ENCODE results near the gene SLC7A6OS. TPM values are rescaled to one million over a fixed set of nuclear protein-coding genes. Genes with fewer than 3 reads are reported as not detected.

Gene SLC7A6OS
- total RNA-seq, 1 experiment from 2014 or later = 24.5 TPM

DNA sequence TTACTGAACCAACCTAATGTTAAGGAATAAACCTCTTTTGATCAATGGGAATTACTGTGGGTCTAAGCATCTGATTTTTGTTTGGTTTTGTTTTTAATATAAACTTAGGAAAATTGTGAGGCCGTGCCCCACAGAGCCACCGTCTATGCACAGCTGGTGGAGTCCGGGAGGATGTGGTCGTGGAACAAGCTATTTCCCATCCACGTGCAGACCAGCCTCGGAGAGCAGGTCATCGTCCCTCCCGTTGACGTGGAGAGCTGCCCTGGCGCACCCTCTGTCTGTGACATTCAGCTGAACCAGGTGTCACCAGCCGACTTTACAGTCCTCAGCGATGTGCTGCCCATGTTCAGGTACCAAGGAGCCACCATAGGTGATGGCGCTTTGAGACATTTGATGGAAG is 28.5 kb upstream of the SLC7A6OS start:
- Histone ChIP-seq H3K27me3 (ENCODE audit: insufficient read depth, low read length) (no peaks in the 10 kb centered on the region), H3K56ac (ENCODE audit: insufficient read length, low read depth, low read length) (no peak overlapping the region), H3K18ac (ENCODE audit: insufficient read length, low read depth, low read length) (no peak overlapping the region), H4K8ac (replicated peaks; ENCODE audit: insufficient read length, low read depth, low read length) (no peak overlapping the region), H3K4me1 (ENCODE audit: insufficient read depth, low read length) (no peaks in the 10 kb centered on the region), H2AK5ac (ENCODE audit: insufficient read length, low read length) (no peak overlapping the region), H3K23ac (ENCODE audit: insufficient read length, low read depth, low read length) (no peak overlapping the region), H2BK120ac (ENCODE audit: low read depth, low read length, poor library complexity, severe bottlenecking) (no peak overlapping the region), H3K4ac (ENCODE audit: low read depth, low read length) (no peak overlapping the region), H4K91ac (ENCODE audit: insufficient read length, low read depth, low read length) (no peak overlapping the region), H3K9ac (ENCODE audit: extremely low read depth, insufficient read length, low read length) (no peak overlapping the region), H3K14ac (ENCODE audit: insufficient read depth, low read length) (no peak overlapping the region; the same call in 1 of the 2 replicates), H3T11ph (ENCODE audit: low read length) (no peak overlapping the region), H3K27ac (ENCODE audit: insufficient read length, low read depth, low read length) (no peak overlapping the region), H3K9me3 (ENCODE audit: control insufficient read depth, low read depth, low read length) (no peaks in the 10 kb centered on the region), H2BK5ac (ENCODE audit: insufficient read length, low read length) (no peak overlapping the region), H4K5ac (ENCODE audit: insufficient read length, low read depth, low read length) (no peak overlapping the region), H3K79me1 (ENCODE audit: insufficient read depth, low read depth, low read length, poor library complexity, severe bottlenecking) (no peaks in the 10 kb centered on the region), H3K4me2 (ENCODE audit: insufficient read depth, insufficient read length, low read length) (no peak overlapping the region), H3K79me2 (ENCODE audit: insufficient read depth, low read length) (no peaks in the 10 kb centered on the region), H2BK20ac (ENCODE audit: low read depth, low read length, poor library complexity, severe bottlenecking) (no peak overlapping the region), H2AFZ (ENCODE audit: low read length) (no peak overlapping the region), H3K23me2 (ENCODE audit: insufficient read length, low read depth, low read length, poor library complexity, severe bottlenecking) (no peaks in the 10 kb centered on the region), H2BK12ac (ENCODE audit: insufficient read length, low read depth, low read length) (no peak overlapping the region), H2BK15ac (ENCODE audit: low read depth, low read length) (no peak overlapping the region), H4K20me1 (ENCODE audit: control insufficient read depth, insufficient read depth, insufficient read length) (no peaks in the 10 kb centered on the region)
- H3K27ac Mint-ChIP-seq = 0 out of 7 replicates have a peak overlapping the region, but pooled peaks of 1 of the 3 experiments have one; percentile 18
- TF ChIP-seq, protein P1, sequence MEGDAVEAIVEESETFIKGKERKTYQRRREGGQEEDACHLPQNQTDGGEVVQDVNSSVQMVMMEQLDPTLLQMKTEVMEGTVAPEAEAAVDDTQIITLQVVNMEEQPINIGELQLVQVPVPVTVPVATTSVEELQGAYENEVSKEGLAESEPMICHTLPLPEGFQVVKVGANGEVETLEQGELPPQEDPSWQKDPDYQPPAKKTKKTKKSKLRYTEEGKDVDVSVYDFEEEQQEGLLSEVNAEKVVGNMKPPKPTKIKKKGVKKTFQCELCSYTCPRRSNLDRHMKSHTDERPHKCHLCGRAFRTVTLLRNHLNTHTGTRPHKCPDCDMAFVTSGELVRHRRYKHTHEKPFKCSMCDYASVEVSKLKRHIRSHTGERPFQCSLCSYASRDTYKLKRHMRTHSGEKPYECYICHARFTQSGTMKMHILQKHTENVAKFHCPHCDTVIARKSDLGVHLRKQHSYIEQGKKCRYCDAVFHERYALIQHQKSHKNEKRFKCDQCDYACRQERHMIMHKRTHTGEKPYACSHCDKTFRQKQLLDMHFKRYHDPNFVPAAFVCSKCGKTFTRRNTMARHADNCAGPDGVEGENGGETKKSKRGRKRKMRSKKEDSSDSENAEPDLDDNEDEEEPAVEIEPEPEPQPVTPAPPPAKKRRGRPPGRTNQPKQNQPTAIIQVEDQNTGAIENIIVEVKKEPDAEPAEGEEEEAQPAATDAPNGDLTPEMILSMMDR (conservative IDR thresholded peaks at IDR 0.05) = no peak
- H3K27me3 Mint-ChIP-seq (ENCODE audit: low read depth) = no peaks in the 10 kb centered on the region
- H3K4me1 Mint-ChIP-seq = peaks cover 5 to 8% of the 10 kb centered on the region in 2 experiments
- peaks cover 30 to 71% (median 61%) of the 10 kb centered on the region in 3 experiments; a peak in 6 of 7 replicates for H3K36me3 Mint-ChIP-seq (ENCODE audit: insufficient read depth in 1 of 3, low read depth in 3 of 3)
- DNase-seq = no peak
- no peak overlapping the region for H3K4me3 Mint-ChIP-seq
- H3K9me3 Mint-ChIP-seq = no peaks in the 10 kb centered on the region
- WGBS (ENCODE audit: extremely low coverage, insufficient read length, low lambda C conversion rate) = no CpG with 5 or more reads among the region's 13 CpGs
